SK-N-SH treated with all-trans-retinoic acid at 6 μM for 48 hours (cell line): Measurements from ENCODE around the gene MMP26.

Experiments used
- ATAC-seq: fragments of 200-7000 bp; cut with Tn5 transposase; 3 replicates; pipeline ENCODE4 v1.9.1; 2020; ENCODE audit warnings: mild to moderate bottlenecking, moderate library complexity
- BACH2 ChIP-seq: fragments of 250-450 bp; sonication (Bioruptor Pico); IDR thresholded peaks from 2 replicates; pipeline ENCODE4 v1.9.0; 2021; ENCODE audit warnings: mild to moderate bottlenecking, borderline replicate concordance
- CREB5 ChIP-seq: fragments of 250-450 bp; sonication (Bioruptor Pico); IDR thresholded peaks from 2 replicates; pipeline ENCODE4 v1.5.1; 2020; ENCODE audit warnings: low read depth, mild to moderate bottlenecking, moderate library complexity
- CSRNP3 ChIP-seq: fragments of 250-450 bp; sonication (Bioruptor Pico); IDR thresholded peaks from 2 replicates; pipeline ENCODE4 v1.5.1; 2021; ENCODE audit warnings: mild to moderate bottlenecking, moderate library complexity
- ESRRG ChIP-seq: fragments of 250-450 bp; sonication (Bioruptor Pico); IDR thresholded peaks from 2 replicates; pipeline ENCODE4 v1.6.1; 2021; ENCODE audit warnings: mild to moderate bottlenecking
- ISL1 ChIP-seq: fragments of 250-450 bp; sonication (Bioruptor Pico); IDR thresholded peaks from 2 replicates; pipeline ENCODE4 v2.1.2; 2022; ENCODE audit warnings: mild to moderate bottlenecking, moderate library complexity
- OSR1 ChIP-seq: fragments of 250-450 bp; sonication (Bioruptor Pico); IDR thresholded peaks from 2 replicates; pipeline ENCODE4 v1.8.0; 2022; ENCODE audit warnings: moderate library complexity, mild to moderate bottlenecking, inconsistent platforms
- PATZ1 ChIP-seq: fragments of 250-450 bp; sonication (Bioruptor Pico); IDR thresholded peaks from 2 replicates; pipeline ENCODE4 v1.8.0; 2020; ENCODE audit warnings: mild to moderate bottlenecking, moderate library complexity, borderline replicate concordance
- POU6F1 ChIP-seq: fragments of 250-450 bp; sonication (Bioruptor Pico); IDR thresholded peaks from 2 replicates; pipeline ENCODE4 v1.8.0; 2021; ENCODE audit warnings: low read depth, mild to moderate bottlenecking, moderate library complexity, borderline replicate concordance
- PPARA ChIP-seq: fragments of 250-450 bp; sonication (Bioruptor Pico); IDR thresholded peaks from 2 replicates; pipeline ENCODE4 v1.5.0; 2020; ENCODE audit warnings: mild to moderate bottlenecking, borderline replicate concordance
- RARB ChIP-seq: fragments of 250-450 bp; sonication (Bioruptor Pico); IDR thresholded peaks from 2 replicates; pipeline ENCODE4 v1.8.0; 2021; ENCODE audit warnings: mild to moderate bottlenecking, moderate library complexity
- SNAI2 ChIP-seq: fragments of 250-450 bp; sonication (Bioruptor Pico); IDR thresholded peaks from 2 replicates; pipeline ENCODE4 v1.5.0; 2020; ENCODE audit warnings: mild to moderate bottlenecking, moderate library complexity
- TCF4 ChIP-seq: fragments of 250-450 bp; sonication (Bioruptor Pico); IDR thresholded peaks from 2 replicates; pipeline ENCODE4 v1.8.0; 2021; ENCODE audit warnings: mild to moderate bottlenecking, moderate library complexity, borderline replicate concordance
- TSHZ2 ChIP-seq: fragments of 250-450 bp; sonication (Bioruptor Pico); IDR thresholded peaks from 2 replicates; pipeline ENCODE4 v1.5.0; 2020; ENCODE audit warnings: mild to moderate bottlenecking, moderate library complexity
- ZC3H10 ChIP-seq: fragments of 250-450 bp; sonication (Bioruptor Pico); IDR thresholded peaks from 2 replicates; pipeline ENCODE4 v1.5.1; 2021; ENCODE audit warnings: mild to moderate bottlenecking, moderate library complexity
- ZFP3 ChIP-seq: fragments of 250-450 bp; sonication (Bioruptor Pico); IDR thresholded peaks from 2 replicates; pipeline ENCODE4 v1.5.0; 2020; ENCODE audit warnings: mild to moderate bottlenecking, moderate library complexity
- ZFP30 ChIP-seq: fragments of 450-650 bp; formaldehyde crosslinking; IDR thresholded peaks from 2 replicates; pipeline ENCODE4 v1.5.0; 2022; ENCODE audit warnings: mild to moderate bottlenecking, moderate library complexity
- ZNF565 ChIP-seq: fragments of 450-650 bp; formaldehyde crosslinking; conservative IDR thresholded peaks from 2 replicates; pipeline ENCODE4 v1.5.0; 2020; ENCODE audit warnings: low read depth, mild to moderate bottlenecking, moderate library complexity
- ZNF70 ChIP-seq: fragments of 450-650 bp; formaldehyde crosslinking; IDR thresholded peaks from 2 replicates; pipeline ENCODE4 v1.5.0; 2020; ENCODE audit warnings: mild to moderate bottlenecking, moderate library complexity
- ZNF8 ChIP-seq: fragments of 450-650 bp; formaldehyde crosslinking; IDR thresholded peaks from 2 replicates; pipeline ENCODE4 v1.5.0; 2020; ENCODE audit warnings: mild to moderate bottlenecking, moderate library complexity

Gene MMP26

GRCh38 chr11:4684631-4685285 is 19.8 kb upstream of the MMP26 start (continued):
- TF ChIP-seq PATZ1 (CRISPR knock-in tag) (no peak), ZNF70 (CRISPR knock-in tag) (no peak)

GRCh38 chr11:4695442-4695841 is 9.1 kb upstream of the MMP26 start:
- TF ChIP-seq ZC3H10 (CRISPR knock-in tag): no peak
- no peak for TF ChIP-seq BACH2
- no peak for TF ChIP-seq TSHZ2 (CRISPR knock-in tag)
- no peak for TF ChIP-seq TCF4 (CRISPR knock-in tag)
- TF ChIP-seq RARB: no peak
- TF ChIP-seq OSR1: no peak
- TF ChIP-seq ZNF8 (CRISPR knock-in tag): no peak
- TF ChIP-seq ESRRG (CRISPR knock-in tag): no peak
- no peak for TF ChIP-seq POU6F1 (CRISPR knock-in tag)
- TF ChIP-seq CSRNP3: no peak
- TF ChIP-seq PPARA: no peak
- TF ChIP-seq ISL1 (CRISPR knock-in tag): no peak
- no peak for TF ChIP-seq ZNF565 (CRISPR knock-in tag)
- TF ChIP-seq ZFP30 (CRISPR knock-in tag): no peak
- no peak for TF ChIP-seq ZFP3 (CRISPR knock-in tag)
- TF ChIP-seq, all 23 proteins: peak for 0
- ATAC-seq: no peak

GRCh38 chr11:4697585-4697984 is 7.0 kb upstream of the MMP26 start, which contains the start of gene OR51E2:
Gene OR51E2, minus strand, starts transcription at chr11:4697853. Its CDS starts 15,142 bp downstream, at chr11:4682711.
- TF ChIP-seq OSR1: no peak
- TF ChIP-seq SNAI2 (CRISPR knock-in tag): no peak
- no peak for ATAC-seq

GRCh38 chr11:4699697-4700435 is 4.7 kb upstream of the MMP26 start:
- TF ChIP-seq CSRNP3: no peak
- no peak for TF ChIP-seq ZC3H10 (CRISPR knock-in tag)
- TF ChIP-seq CREB5 (CRISPR knock-in tag): no peak
- no peak for TF ChIP-seq OSR1
- no peak for TF ChIP-seq PATZ1 (CRISPR knock-in tag)
- no peak for TF ChIP-seq TCF4 (CRISPR knock-in tag)
- no peak for TF ChIP-seq ZNF70 (CRISPR knock-in tag)
- ATAC-seq: no peak
